GM08714 (cell line): ENCODE data around the gene CALHM6.
"Not testable (repeated sequence)": the region's sequence is repeated elsewhere in the genome, so short reads cannot be mapped to it uniquely, and the experiment has no call there.

Source experiments
- H3K4me3 ChIP-seq: fragments of 200-500 bp; sonication (Bioruptor generic); 2 replicates; pipeline ENCODE4 v1.5.1; 2014; ENCODE audit warnings: mild to moderate bottlenecking, low read length, inconsistent platforms
- ZNF274 ChIP-seq: IDR thresholded peaks from 2 replicates; pipeline ENCODE4 v1.6.1; 2012; ENCODE audit warnings: mild to moderate bottlenecking, low read depth, low read length

Gene CALHM6

GRCh38 chr6:116476002-116476678 is 15.0 kb downstream of the CALHM6 start:
- TF ChIP-seq ZNF274 = no peak
- no peak overlapping the region for H3K4me3 ChIP-seq

GRCh38 chr6:116482780-116483179 is 21.6 kb downstream of the CALHM6 start:
- no peak for TF ChIP-seq ZNF274
- H3K4me3 ChIP-seq = no peak overlapping the region

- TF ChIP-seq ZNF274 = no peak
Measured at GRCh38 chr6:116483616-116484015, 22.4 kb downstream of the CALHM6 start.

GRCh38 chr6:116485559-116486184 is 24.5 kb downstream of the CALHM6 start:
- TF ChIP-seq ZNF274 = no peak
- no peak overlapping the region for H3K4me3 ChIP-seq

More at GRCh38 chr6:116483616-116484015, 22.4 kb downstream of the CALHM6 start:
- H3K4me3 ChIP-seq = no peak overlapping the region

GRCh38 chr6:116491610-116492330 is 30.6 kb downstream of the CALHM6 start:
- TF ChIP-seq ZNF274 = no peak
- no peak overlapping the region for H3K4me3 ChIP-seq

GRCh38 chr6:116492331-116493067 is 31.3 kb downstream of the CALHM6 start:
- no peak for TF ChIP-seq ZNF274
- H3K4me3 ChIP-seq = no peak overlapping the region

GRCh38 chr6:116495161-116495560 is 34.0 kb downstream of the CALHM6 start:
- not testable (repeated sequence) for H3K4me3 ChIP-seq

- no peak for TF ChIP-seq ZNF274
Measured at GRCh38 chr6:116497113-116497676, 36.0 kb downstream of the CALHM6 start.

GRCh38 chr6:116500969-116501433 is 39.8 kb downstream of the CALHM6 start:
- TF ChIP-seq ZNF274 = no peak
- no peak overlapping the region for H3K4me3 ChIP-seq

More at GRCh38 chr6:116497113-116497676, 36.0 kb downstream of the CALHM6 start:
- no peak overlapping the region for H3K4me3 ChIP-seq

GRCh38 chr6:116507324-116507723 is 46.1 kb downstream of the CALHM6 start:
- no peak overlapping the region for H3K4me3 ChIP-seq
- TF ChIP-seq ZNF274 = no peak

- TF ChIP-seq ZNF274 = no peak
- H3K4me3 ChIP-seq = no peak overlapping the region
Measured at GRCh38 chr6:116508527-116508926, 47.4 kb downstream of the CALHM6 start.

GRCh38 chr6:116511424-116512110 is 50.4 kb downstream of the CALHM6 start, which contains the start of gene CALHM5:
CALHM5 (plus strand) TSS chr6:116511639; CDS start chr6:116511697, 58 bp downstream.
- TF ChIP-seq ZNF274 = no peak
- H3K4me3 ChIP-seq = no peak within 1 kb of the TSS

GRCh38 chr6:116512111-116512559 is 51.0 kb downstream of the CALHM6 start:
- TF ChIP-seq ZNF274 = no peak
- no peak overlapping the region for H3K4me3 ChIP-seq

- no peak for TF ChIP-seq ZNF274
- no peak overlapping the region for H3K4me3 ChIP-seq
Measured at GRCh38 chr6:116512734-116513133, 51.6 kb downstream of the CALHM6 start.
